DND-41 (cell line): Measurements from ENCODE around the gene RASA2.

Experiments
- ATAC-seq: fragments of 200-7000 bp; cut with Tn5 transposase; 3 replicates; pipeline ENCODE4 v1.9.1; 2021; ENCODE audit warnings: low read depth; ENCODE audit not compliant: insufficient read depth
- DNase-seq: peaks from one replicate; pipeline ENCODE4 v3.0.0-alpha.2; 2020
- H2AFZ ChIP-seq: 2 replicates; pipeline ENCODE4 v1.6.0; 2012; ENCODE audit warnings: low read depth, low read length
- H3K27ac ChIP-seq: 2 replicates; pipeline ENCODE4 v1.5.1; 2012; ENCODE audit warnings: low read length, inconsistent platforms
- H3K27me3 ChIP-seq: fragments of 200-600 bp; sonication (generic); 2 replicates; pipeline ENCODE4 v1.6.0; 2012; ENCODE audit warnings: low read length, mild to moderate bottlenecking, inconsistent platforms; ENCODE audit not compliant: insufficient read depth, poor library complexity
- H3K36me3 ChIP-seq: 2 replicates; pipeline ENCODE4 v1.5.1; 2012; ENCODE audit warnings: low read length, inconsistent platforms; ENCODE audit not compliant: insufficient read depth
- H3K4me1 ChIP-seq: 2 replicates; pipeline ENCODE4 v1.5.1; 2012; ENCODE audit warnings: mild to moderate bottlenecking, low read length; ENCODE audit not compliant: insufficient read depth
- H3K4me2 ChIP-seq: 2 replicates; pipeline ENCODE4 v1.6.0; 2012; ENCODE audit warnings: mild to moderate bottlenecking, moderate library complexity, low read length, inconsistent platforms; ENCODE audit not compliant: insufficient read depth
- H3K4me3 ChIP-seq, 2 experiments: fragments of 200-600 bp in 1 of 2; shearing (Covaris generic) in 1 of 2; 2 replicates each; pipeline ENCODE4 v1.5.1; 2012 to 2016; ENCODE audit warnings: inconsistent platforms in 2 of 2, low read length in 2 of 2, mild to moderate bottlenecking in 2 of 2, low read depth in 1 of 2, moderate library complexity in 1 of 2
- H3K79me2 ChIP-seq: 2 replicates; pipeline ENCODE4 v1.6.0; 2012; ENCODE audit warnings: low read length, inconsistent platforms; ENCODE audit not compliant: insufficient read depth
- H3K9ac ChIP-seq: 2 replicates; pipeline ENCODE4 v1.6.0; 2012; ENCODE audit warnings: low read depth, mild to moderate bottlenecking, inconsistent platforms, low read length, moderate library complexity
- H3K9me3 ChIP-seq: 2 replicates; pipeline ENCODE4 v1.5.1; 2012; ENCODE audit warnings: low read length, moderate library complexity, mild to moderate bottlenecking, inconsistent platforms; ENCODE audit not compliant: insufficient read depth, severe bottlenecking
- H4K20me1 ChIP-seq: 2 replicates; pipeline ENCODE4 v1.6.0; 2012; ENCODE audit warnings: low read length; ENCODE audit not compliant: insufficient read depth
- CTCF ChIP-seq: IDR thresholded peaks from 2 replicates; pipeline ENCODE4 v1.5.1; 2012; ENCODE audit warnings: borderline replicate concordance, low read length, moderate library complexity, mild to moderate bottlenecking; ENCODE audit not compliant: poor library complexity, severe bottlenecking; ENCODE audit errors: extremely low read depth
- EZH2 ChIP-seq: IDR thresholded peaks from 3 replicates; pipeline ENCODE4 v1.6.1; 2012; ENCODE audit warnings: borderline replicate concordance, low read depth, mild to moderate bottlenecking, moderate library complexity, low read length, inconsistent platforms; ENCODE audit not compliant: severe bottlenecking

Gene RASA2

GRCh38 chr3:141618103-141618910 lies 131.5 kb downstream of the RASA2 start:
- ATAC-seq (0 out of 3 replicates have a peak, but pooled peaks have one; percentile 22), DNase-seq (no peak)
- no peak overlapping the region for H3K4me3 ChIP-seq

GRCh38 chr3:141618938-141619337 lies 132.1 kb downstream of the RASA2 start:
- H3K9ac ChIP-seq: no peak overlapping the region
- no peak for DNase-seq
- no peak overlapping the region for H3K4me3 ChIP-seq
- H3K27ac ChIP-seq: no peak overlapping the region
- ATAC-seq: no peak
- H2AFZ ChIP-seq: no peak overlapping the region
- H4K20me1 ChIP-seq: no peaks in the 10 kb centered on the region
- no peaks in the 10 kb centered on the region for H3K9me3 ChIP-seq
- H3K36me3 ChIP-seq: peaks cover 15% of the 10 kb centered on the region
- TF ChIP-seq EZH2: no peak
- TF ChIP-seq CTCF: no peak
- no peaks in the 10 kb centered on the region for H3K79me2 ChIP-seq
- no peaks in the 10 kb centered on the region for H3K27me3 ChIP-seq
- no peaks in the 10 kb centered on the region for H3K4me1 ChIP-seq
- H3K4me2 ChIP-seq: no peak overlapping the region

More at GRCh38 chr3:141618103-141618910, 131.5 kb downstream of the RASA2 start:
- Histone ChIP-seq H3K9ac (no peak overlapping the region), H4K20me1 (no peaks in the 10 kb centered on the region), H3K27me3 (no peaks in the 10 kb centered on the region), H3K4me2 (no peak overlapping the region), H3K4me1 (no peaks in the 10 kb centered on the region), H3K27ac (no peak overlapping the region), H3K36me3 (peaks cover 18% of the 10 kb centered on the region), H3K79me2 (no peaks in the 10 kb centered on the region), H3K9me3 (no peaks in the 10 kb centered on the region), H2AFZ (no peak overlapping the region)
- TF ChIP-seq EZH2 (no peak), CTCF (no peak)

- H3K27ac ChIP-seq: no peak overlapping the region
- no peaks in the 10 kb centered on the region for H3K9me3 ChIP-seq
- no peak overlapping the region for H3K4me2 ChIP-seq
- H2AFZ ChIP-seq: no peak overlapping the region
- H3K4me3 ChIP-seq: no peak overlapping the region
- no peaks in the 10 kb centered on the region for H3K79me2 ChIP-seq
- peaks cover 10% of the 10 kb centered on the region for H3K36me3 ChIP-seq
- H3K27me3 ChIP-seq: no peaks in the 10 kb centered on the region
- H3K9ac ChIP-seq: no peak overlapping the region
- TF ChIP-seq CTCF (no peak), EZH2 (no peak)
- no peak for ATAC-seq
- DNase-seq: no peak
- no peaks in the 10 kb centered on the region for H4K20me1 ChIP-seq
- H3K4me1 ChIP-seq: no peaks in the 10 kb centered on the region
These were observed 132.6 kb downstream of the RASA2 start for GRCh38 chr3:141619450-141619849.

- no peak overlapping the region for H2AFZ ChIP-seq
- H3K36me3 ChIP-seq: no peaks in the 10 kb centered on the region
- no peaks in the 10 kb centered on the region for H3K4me1 ChIP-seq
- no peaks in the 10 kb centered on the region for H4K20me1 ChIP-seq
- H3K27me3 ChIP-seq: no peaks in the 10 kb centered on the region
- no peak overlapping the region for H3K9ac ChIP-seq
- DNase-seq (no peak), ATAC-seq (no peak)
- no peak overlapping the region for H3K4me2 ChIP-seq
- no peak overlapping the region for H3K27ac ChIP-seq
- no peaks in the 10 kb centered on the region for H3K9me3 ChIP-seq
- TF ChIP-seq CTCF (no peak), EZH2 (no peak)
- no peak overlapping the region for H3K4me3 ChIP-seq
- H3K79me2 ChIP-seq: no peaks in the 10 kb centered on the region
These were observed 136.9 kb downstream of the RASA2 start for GRCh38 chr3:141623691-141624090.
